IMR-90 (cell line): Measurements from ENCODE around the gene SOST. TPM values are rescaled to one million over a fixed set of nuclear protein-coding genes. Genes with fewer than 3 reads are reported as not detected.
A peak's percentile ranks its signal among the peaks of the same experiment; 100 is the strongest.

Source experiments
- ATAC-seq: fragments of 200-7000 bp; cut with Tn5 transposase; 2 replicates; pipeline ENCODE4 v1.9.1; 2020; ENCODE audit warnings: low read depth, mild to moderate bottlenecking, moderate library complexity
- BruUV-seq: library from RNA; stranded (reverse); fragments of 400-500 nt; replicated peaks from 2 replicates; lab custom pipeline; 2021; lab: Mats Ljungman, UMichigan
- CTCF ChIA-PET: fragments of 300-600 bp; formaldehyde crosslinking; extraction: SDS; loops from one replicate; lab custom pipeline; 2021; ENCODE audit warnings: antibody characterized with exemption; lab: Yijun Ruan, JAX
- POLR2A ChIA-PET: fragments of 300-600 bp; sonication (Branson Sonifier 250); formaldehyde crosslinking; loops from one replicate; lab custom pipeline; 2022; ENCODE audit warnings: antibody characterized with exemption; ENCODE audit not compliant: unreplicated experiment; lab: Charles Lee
- DNase-seq: peaks from one replicate; pipeline ENCODE4 v3.0.0; 2013
- H2AFZ ChIP-seq: replicated peaks from 2 replicates; pipeline ENCODE3; 2013; ENCODE audit warnings: low read length, mild to moderate bottlenecking; ENCODE audit not compliant: poor library complexity
- H2AK5ac ChIP-seq: 2 replicates; pipeline ENCODE4 v1.6.1; 2013; ENCODE audit warnings: low read depth, low read length, inconsistent platforms
- H2AK9ac ChIP-seq: replicated peaks from 2 replicates; pipeline ENCODE3; 2013; ENCODE audit warnings: mild to moderate bottlenecking, low read depth, low read length, moderate library complexity; ENCODE audit not compliant: poor library complexity
- H2BK120ac ChIP-seq: 2 replicates; pipeline ENCODE4 v1.6.1; 2013; ENCODE audit warnings: low read depth, low read length, inconsistent platforms
- H2BK15ac ChIP-seq: 3 replicates; pipeline ENCODE4 v1.6.1; 2013; ENCODE audit warnings: low read depth, low read length, inconsistent platforms
- H2BK20ac ChIP-seq: 2 replicates; pipeline ENCODE4 v1.6.1; 2013; ENCODE audit warnings: low read depth, mild to moderate bottlenecking, inconsistent platforms, low read length, moderate library complexity
- H2BK5ac ChIP-seq: 2 replicates; pipeline ENCODE4 v1.6.1; 2013; ENCODE audit warnings: mild to moderate bottlenecking, low read depth, low read length, inconsistent platforms; ENCODE audit not compliant: poor library complexity, severe bottlenecking
- H3K14ac ChIP-seq: replicated peaks from 2 replicates; pipeline ENCODE4 v1.6.1; 2013; ENCODE audit warnings: low read depth, low read length, inconsistent platforms
- H3K18ac ChIP-seq: 2 replicates; pipeline ENCODE4 v1.6.1; 2013; ENCODE audit warnings: low read depth, low read length, control low read depth
- H3K23ac ChIP-seq: 2 replicates; pipeline ENCODE4 v1.6.1; 2013; ENCODE audit warnings: low read depth, low read length, inconsistent platforms
- H3K27ac ChIP-seq: 2 replicates; pipeline ENCODE4 v1.5.1; 2013; ENCODE audit warnings: mild to moderate bottlenecking, control low read depth, low read length; ENCODE audit not compliant: insufficient read depth
- H3K27me3 ChIP-seq: 2 replicates; pipeline ENCODE4 v1.6.1; 2013; ENCODE audit warnings: low read length; ENCODE audit not compliant: control insufficient read depth, insufficient read depth
- H3K36me3 ChIP-seq: 2 replicates; pipeline ENCODE4 v1.6.1; 2013; ENCODE audit warnings: low read length, mixed read lengths; ENCODE audit not compliant: control insufficient read depth, insufficient read depth
- H3K4ac ChIP-seq: 2 replicates; pipeline ENCODE4 v1.6.1; 2013; ENCODE audit warnings: low read depth, low read length, inconsistent platforms
- H3K4me1 ChIP-seq: 2 replicates; pipeline ENCODE4 v1.6.1; 2013; ENCODE audit warnings: low read length, mixed read lengths; ENCODE audit not compliant: control insufficient read depth, insufficient read depth
- H3K4me2 ChIP-seq: 2 replicates; pipeline ENCODE4 v1.6.1; 2013; ENCODE audit warnings: low read depth, mild to moderate bottlenecking, control low read depth, low read length, moderate library complexity
- H3K4me3 ChIP-seq: 2 replicates; pipeline ENCODE4 v1.5.1; 2013; ENCODE audit warnings: low read depth, mild to moderate bottlenecking, control low read depth, low read length, moderate library complexity; ENCODE audit not compliant: insufficient read depth
- H3K56ac ChIP-seq: 2 replicates; pipeline ENCODE4 v1.6.1; 2013; ENCODE audit warnings: low read length, inconsistent platforms; ENCODE audit not compliant: insufficient read depth; ENCODE audit errors: extremely low read depth
- H3K79me1 ChIP-seq, 2 experiments: 2 replicates each; pipeline ENCODE4 v1.6.1; 2013; ENCODE audit warnings: low read length in 2 of 2, inconsistent platforms in 1 of 2, low read depth in 1 of 2
- H3K9ac ChIP-seq: 2 replicates; pipeline ENCODE4 v1.6.1; 2013; ENCODE audit warnings: low read depth, low read length, control low read depth
- H3K9me1 ChIP-seq: 2 replicates; pipeline ENCODE4 v1.6.1; 2013; ENCODE audit warnings: low read length, inconsistent platforms; ENCODE audit not compliant: insufficient read depth
- H3K9me3 ChIP-seq: 2 replicates; pipeline ENCODE4 v1.6.1; 2013; ENCODE audit warnings: low read length; ENCODE audit not compliant: control insufficient read depth, insufficient read depth
- H4K20me1 ChIP-seq: 2 replicates; pipeline ENCODE4 v1.6.1; 2013; ENCODE audit warnings: low read length, inconsistent platforms; ENCODE audit not compliant: insufficient read depth
- H4K5ac ChIP-seq: 2 replicates; pipeline ENCODE4 v1.6.1; 2013; ENCODE audit warnings: mild to moderate bottlenecking, low read depth, low read length, control low read depth
- H4K8ac ChIP-seq, 2 experiments: 2 replicates each; pipeline ENCODE4 v1.6.1; 2013; ENCODE audit warnings: low read depth in 2 of 2, low read length in 2 of 2, control low read depth in 1 of 2, inconsistent platforms in 1 of 2
- H4K91ac ChIP-seq: 2 replicates; pipeline ENCODE4 v1.6.1; 2013; ENCODE audit warnings: low read depth, low read length, inconsistent platforms; ENCODE audit not compliant: insufficient read depth
- BHLHE40 ChIP-seq: fragments of 150-350 bp; IDR thresholded peaks from 2 replicates; pipeline ENCODE4 v1.6.1; 2016; ENCODE audit warnings: mild to moderate bottlenecking, low read depth, low read length
- CEBPB ChIP-seq: IDR thresholded peaks from 2 replicates; pipeline ENCODE4 v1.6.1; 2012; ENCODE audit warnings: low read depth, low read length, improper control_type of control experiment
- CHD1 ChIP-seq: IDR thresholded peaks from 2 replicates; pipeline ENCODE4 v1.6.1; 2012; ENCODE audit warnings: low read depth, low read length, improper control_type of control experiment
- ELK1 ChIP-seq: fragments of 150-350 bp; IDR thresholded peaks from 2 replicates; pipeline ENCODE4 v1.6.1; 2016; ENCODE audit warnings: low read depth, mild to moderate bottlenecking, low read length, moderate library complexity, borderline replicate concordance
- FOS ChIP-seq: fragments of 150-350 bp; IDR thresholded peaks from 2 replicates; pipeline ENCODE4 v1.6.1; 2016; ENCODE audit warnings: low read depth, low read length
- MAFK ChIP-seq: IDR thresholded peaks from 2 replicates; pipeline ENCODE4 v1.6.1; 2012; ENCODE audit warnings: low read depth, low read length, improper control_type of control experiment
- MAZ ChIP-seq: IDR thresholded peaks from 2 replicates; pipeline ENCODE4 v1.6.1; 2012; ENCODE audit warnings: low read depth, mild to moderate bottlenecking, low read length, improper control_type of control experiment, moderate library complexity, borderline replicate concordance
- MXI1 ChIP-seq: IDR thresholded peaks from 2 replicates; pipeline ENCODE4 v1.6.1; 2012; ENCODE audit warnings: low read depth, mild to moderate bottlenecking, low read length, moderate library complexity, borderline replicate concordance
- NFE2L2 ChIP-seq: fragments of 150-350 bp; IDR thresholded peaks from 2 replicates; pipeline ENCODE4 v1.6.1; 2016; ENCODE audit warnings: low read depth, mild to moderate bottlenecking, low read length
- POLR2A ChIP-seq: IDR thresholded peaks from 2 replicates; pipeline ENCODE4 v1.6.1; 2012; ENCODE audit warnings: mild to moderate bottlenecking, low read depth, low read length
- RCOR1 ChIP-seq: IDR thresholded peaks from 2 replicates; pipeline ENCODE4 v1.6.1; 2012; ENCODE audit warnings: mild to moderate bottlenecking, low read length, improper control_type of control experiment; ENCODE audit not compliant: insufficient replicate concordance
- RFX5 ChIP-seq: IDR thresholded peaks from 2 replicates; pipeline ENCODE4 v1.8.0; 2012; ENCODE audit warnings: low read depth, mild to moderate bottlenecking, low read length, moderate library complexity
- SMC3 ChIP-seq: fragments of 150-350 bp; IDR thresholded peaks from 2 replicates; pipeline ENCODE4 v1.6.1; 2016; ENCODE audit warnings: low read depth, mild to moderate bottlenecking, antibody characterized with exemption, low read length, moderate library complexity
- USF2 ChIP-seq: fragments of 150-350 bp; IDR thresholded peaks from 2 replicates; pipeline ENCODE4 v1.6.1; 2017; ENCODE audit warnings: mild to moderate bottlenecking, antibody characterized with exemption, low read length, low read depth
- WGBS, 2 experiments: methylation state at CpG; one replicate each; pipeline versions ENCODE4 v1.1.5 to v1.1.7; 2013; ENCODE audit warnings: missing lambda C conversion rate in 2 of 2; ENCODE audit not compliant: insufficient read length in 1 of 2; ENCODE audit errors: extremely low coverage in 2 of 2; 5-methylcytosine and 5-hydroxymethylcytosine counted together
- dilution Hi-C: fragments of 300-500 bp; cut with HindIII; formaldehyde crosslinking; loops from one replicate; pipeline ENCODE4 v1.14.3; 2018; ENCODE audit warnings: low sequenced_read_pairs; ENCODE audit not compliant: unreplicated experiment
- in situ Hi-C: fragments of 300-500 bp; cut with MboI; formaldehyde crosslinking; loops from 3 replicates; pipeline ENCODE4 v1.14.3; 2019; ENCODE audit warnings: low sequenced_read_pairs, inconsistent platforms, mixed read lengths
- intact Hi-C: fragments of 100-400 bp; cut with micrococcal nuclease; formaldehyde crosslinking; loops from 2 replicates; pipeline ENCODE4 v1.10.0; 2022
- polyA plus RNA-seq, 3 experiments: library from polyadenylated mRNA; depleted of rRNA; stranded (reverse); fragments of >200 nt; gene quantifications; 2 replicates each; pipeline ENCODE4 v1.2.3, GENCODE V29; 2012; ENCODE audit warnings: low replicate concordance in 1 of 3
- total RNA-seq: library from RNA; depleted of rRNA; stranded (reverse); fragments of >200 nt; gene quantifications from 2 replicates; pipeline ENCODE4 v1.2.3, GENCODE V29; 2012

Gene SOST
- total and polyA plus RNA-seq, 2 of the 4 experiments (the other 2 are of a cell fraction): not detected

- Histone ChIP-seq H4K91ac (no peak overlapping the region), H4K5ac (no peak overlapping the region), H3K56ac (no peak overlapping the region), H3K4me3 (no peak overlapping the region), H3K23ac (peak overlapping the region; percentile 33; the same call in 1 of the 2 replicates), H3K4ac (peak overlapping the region; percentile 24; the same call in 1 of the 2 replicates), H2BK5ac (peak overlapping the region; percentile 25), H2AK9ac (no peak overlapping the region), H3K9me3 (no peaks in the 10 kb centered on the region), H2AFZ (no peak overlapping the region), H2BK120ac (peak overlapping the region; percentile 48; the same call in 1 of the 2 replicates), H4K8ac (peak overlapping the region in 1 of 2 experiments; percentile 50; a peak in 1 of 4 replicates), H3K4me2 (no peak overlapping the region; the same call in 1 of the 2 replicates), H2BK15ac (peak overlapping the region; percentile 29; the same call in 1 of the 3 replicates), H4K20me1 (no peaks in the 10 kb centered on the region; the same call in 1 of the 2 replicates), H2BK20ac (peak overlapping the region; percentile 38; the same call in 1 of the 2 replicates), H3K27ac (no peak overlapping the region), H2AK5ac (peak overlapping the region; percentile 73; the same call in 1 of the 2 replicates), H3K4me1 (peaks cover 7% of the 10 kb centered on the region), H3K18ac (no peak overlapping the region), H3K14ac (peak overlapping the region; percentile 24), H3K36me3 (no peaks in the 10 kb centered on the region), H3K27me3 (no peaks in the 10 kb centered on the region), H3K9me1 (peaks cover 7% of the 10 kb centered on the region), H3K79me1 (peaks cover 0 to under 1% of the 10 kb centered on the region in 2 experiments; a peak in 1 of 4 replicates), H3K9ac (no peak overlapping the region)
- WGBS, 2 experiments: 79% methylated on average over 6 of the region's 15 CpGs; no CpG with 5 or more reads in 1 of the 2 experiments
- ATAC-seq (no peak), DNase-seq (no peak)
- CTCF ChIA-PET: interaction anchor here (0.9 to 1.2 kb wide), 2 partner anchors 64 to 246 kb away, joined by 3 read pairs; partner anchors contain the start of gene CD300LG
- no peak for TF ChIP-seq ELK1
- TF ChIP-seq SMC3: no peak
- no peak for TF ChIP-seq NFE2L2
- no peak for TF ChIP-seq FOS
- TF ChIP-seq CHD1: no peak
- no peak for TF ChIP-seq USF2
- TF ChIP-seq RCOR1: no peak
- TF ChIP-seq POLR2A: no peak
- TF ChIP-seq MAFK: no peak
- no peak for TF ChIP-seq BHLHE40
- no peak for TF ChIP-seq CEBPB
- TF ChIP-seq MXI1: no peak
- TF ChIP-seq RFX5: no peak
- no peak for TF ChIP-seq MAZ
- intact Hi-C loops: loop anchor here (5.0 kb wide), 2 partner anchors 64 to 379 kb away; partner anchors contain the start of gene CD300LG
- in situ Hi-C loops: no loop called here
- BruUV-seq: no TSS peak
- POLR2A ChIA-PET: no interaction called here
- dilution Hi-C loops: no loop called here
Measured at GRCh38 chr17:43782913-43783680, 24.5 kb upstream of the SOST start.
